PFSK-1 (cell line): ENCODE results near the gene MSL3B.

Source experiments
- FOXP2 ChIP-seq: optimal IDR thresholded peaks from 2 replicates; pipeline ENCODE3; 2011; ENCODE audit warnings: borderline replicate concordance, control low read depth, inconsistent platforms; ENCODE audit not compliant: insufficient read depth; ENCODE audit errors: extremely low read length, extremely low read depth
- POLR2AphosphoS5 ChIP-seq: IDR thresholded peaks from 2 replicates; pipeline ENCODE4 v1.6.1; 2012; ENCODE audit warnings: low read depth, mild to moderate bottlenecking, control low read depth, low read length, moderate library complexity
- REST ChIP-seq, 2 experiments: IDR thresholded peaks; 2 replicates each; pipeline versions ENCODE4 v1.6.1 to v1.8.0; 2011 to 2012; ENCODE audit warnings: low read depth in 2 of 2, low read length in 2 of 2, control low read depth in 1 of 2, inconsistent platforms in 1 of 2, mild to moderate bottlenecking in 1 of 2, moderate library complexity in 1 of 2; ENCODE audit not compliant: insufficient read depth in 1 of 2
- SIN3A ChIP-seq: IDR thresholded peaks from 2 replicates; pipeline ENCODE4 v1.6.1; 2012; ENCODE audit warnings: mild to moderate bottlenecking, low read length, moderate library complexity, borderline replicate concordance; ENCODE audit not compliant: insufficient read depth
- TAF1 ChIP-seq: IDR thresholded peaks from 2 replicates; pipeline ENCODE4 v1.6.1; 2012; ENCODE audit warnings: low read length, control low read depth, borderline replicate concordance; ENCODE audit not compliant: insufficient read depth

Gene MSL3B

GRCh38 chr2:233823731-233824121, 44.5 kb downstream of the MSL3B start:
- no peak for TF ChIP-seq TAF1
- no peak for TF ChIP-seq SIN3A
- TF ChIP-seq REST (IDR thresholded peaks at IDR 0.05; ENCODE audit: insufficient read depth in 1 of 2, low read depth in 2 of 2, low read length in 2 of 2) = no peak
- TF ChIP-seq POLR2AphosphoS5 = no peak
- TF ChIP-seq FOXP2 = no peak

- TF ChIP-seq FOXP2 = no peak
- no peak for TF ChIP-seq REST (IDR thresholded peaks at IDR 0.05; ENCODE audit: insufficient read depth in 1 of 2, low read depth in 2 of 2, low read length in 2 of 2)
- TF ChIP-seq POLR2AphosphoS5 = no peak
- TF ChIP-seq SIN3A = no peak
- TF ChIP-seq TAF1 = no peak
Measured at GRCh38 chr2:233822781-233823730, 45.1 kb downstream of the MSL3B start.

- TF ChIP-seq TAF1 (no peak), POLR2AphosphoS5 (no peak), FOXP2 (no peak), REST (IDR thresholded peaks at IDR 0.05; ENCODE audit: insufficient read depth in 1 of 2, low read depth in 2 of 2, low read length in 2 of 2) (no peak), SIN3A (no peak)
Measured at GRCh38 chr2:233822101-233822771, 46.0 kb downstream of the MSL3B start.

- TF ChIP-seq TAF1 = no peak
- no peak for TF ChIP-seq POLR2AphosphoS5
- no peak for TF ChIP-seq SIN3A
- no peak for TF ChIP-seq FOXP2
- TF ChIP-seq REST (IDR thresholded peaks at IDR 0.05; ENCODE audit: insufficient read depth in 1 of 2, low read depth in 2 of 2, low read length in 2 of 2) = no peak
Measured at GRCh38 chr2:233821709-233822100, 46.5 kb downstream of the MSL3B start.
